Kidney (tissue), 14 donors: ENCODE data around the gene LBHD2. TPM values are rescaled to one million over a fixed set of nuclear protein-coding genes. Genes with fewer than 3 reads are reported as not detected.
A peak's percentile ranks its signal among the peaks of the same experiment; 100 is the strongest.

Experiments used
- DNase-seq, 5 donors: peaks; one replicate each; pipeline ENCODE4 v3.0.0-alpha.2; 2013 to 2020
- FAIRE-seq: peaks from 2 replicates; lab custom pipeline; 2012; peaks lifted over from hg19 to GRCh38; lab: Jason Lieb, UNC
- H3K27ac ChIP-seq, 2 donors: one replicate each; pipeline ENCODE4 v1.7.0; 2013; ENCODE audit warnings: low read depth in 2 of 2, low read length in 2 of 2, inconsistent platforms in 1 of 2
- H3K27me3 ChIP-seq: one replicate; pipeline ENCODE4 v1.7.1; 2013; ENCODE audit warnings: low read length, inconsistent platforms; ENCODE audit not compliant: control insufficient read depth, insufficient read depth
- H3K36me3 ChIP-seq, 3 donors: one replicate each; pipeline versions ENCODE4 v1.7.0 to v1.7.1; 2013; ENCODE audit warnings: low read length in 3 of 3, control low read depth in 1 of 3, inconsistent platforms in 1 of 3; ENCODE audit not compliant: insufficient read depth in 3 of 3, control insufficient read depth in 2 of 3
- H3K4me1 ChIP-seq, 3 donors: one replicate each; pipeline versions ENCODE4 v1.7.0 to v1.7.1; 2013; ENCODE audit warnings: low read length in 3 of 3, inconsistent platforms in 1 of 3, low read depth in 1 of 3; ENCODE audit not compliant: control insufficient read depth in 2 of 3, insufficient read depth in 2 of 3
- H3K4me3 ChIP-seq, 3 donors: one replicate each; pipeline versions ENCODE4 v1.7.0 to v1.8.1; 2013; ENCODE audit warnings: low read length in 3 of 3, control low read depth in 1 of 3, inconsistent platforms in 1 of 3
- H3K9ac ChIP-seq, 3 donors: one replicate each; pipeline versions ENCODE4 v1.7.0 to v1.7.1; 2013; ENCODE audit warnings: low read length in 3 of 3, control low read depth in 1 of 3, inconsistent platforms in 1 of 3
- H3K9me3 ChIP-seq, 3 donors: one replicate each; pipeline versions ENCODE4 v1.7.0 to v1.7.1; 2013; ENCODE audit warnings: low read length in 3 of 3, control low read depth in 1 of 3, inconsistent platforms in 1 of 3; ENCODE audit not compliant: control insufficient read depth in 2 of 3, insufficient read depth in 1 of 3
- CTCF ChIP-seq: IDR thresholded peaks from 3 replicates; pipeline ENCODE4 v1.5.1; 2012; ENCODE audit warnings: mild to moderate bottlenecking, moderate library complexity, borderline replicate concordance; ENCODE audit not compliant: insufficient read depth; ENCODE audit errors: extremely low read depth
- intact Hi-C: fragments of 100-400 bp; cut with DNase I; formaldehyde crosslinking; loops from one replicate; pipeline ENCODE4 v1.11.1; 2022
- polyA plus RNA-seq: library from polyadenylated mRNA; stranded (reverse); fragments of 350-450 nt; fragmentation: Illumina TruSeq; extraction: RNeasy Lipid Tissue Mini Kit (QIAGEN cat#74804); gene quantifications from one replicate; pipeline ENCODE4 v1.2.3, GENCODE V29; 2014; ENCODE audit warnings: low read depth, low replicate concordance; ENCODE audit not compliant: insufficient read depth
- total RNA-seq: library from RNA; stranded (reverse); fragmentation: NEBNext Ultra II Directional; extraction: Animal tissue kit (Norgen Biotek cat#: 25700); gene quantifications from one replicate; pipeline ENCODE4 v1.2.1, GENCODE V29; 2021
- donor health status: control.
- donor health status: control.
- donor health status: control.
- donor health status: control.
- donor health status: control.
- donor health status: DM: yes; HTN: yes; CAD: no.
- donor health status: Normal renal cell carcinoma (clear cell type).

The LBHD2 gene
- total and polyA plus RNA-seq, 2 donors from 2014 or later: 0.82 TPM; not detected in 1

- H3K36me3 ChIP-seq: no peaks in the 10 kb centered on the region
- H3K4me1 ChIP-seq: peaks cover 0 to 5% (median 0%) of the 10 kb centered on the region in 3 donors
- FAIRE-seq: no peak
- H3K9ac ChIP-seq: no peak overlapping the region
- peak in 1 of 5 donors; percentile 64 for DNase-seq
- H3K27ac ChIP-seq: no peak overlapping the region
- no peak for TF ChIP-seq CTCF
- no peaks in the 10 kb centered on the region for H3K9me3 ChIP-seq
- peaks cover 8% of the 10 kb centered on the region for H3K27me3 ChIP-seq
- intact Hi-C loops: no loop called here
- H3K4me3 ChIP-seq: no peak overlapping the region
These were observed 15.2 kb downstream of the LBHD2 start for GRCh38 chr14:103099081-103099732.

- Histone ChIP-seq H3K4me3 (no peak overlapping the region), H3K27me3 (peaks cover 8% of the 10 kb centered on the region), H3K4me1 (peaks cover 0 to 10% (median 0%) of the 10 kb centered on the region in 3 donors), H3K9me3 (no peaks in the 10 kb centered on the region), H3K36me3 (no peaks in the 10 kb centered on the region), H3K27ac (no peak overlapping the region), H3K9ac (no peak overlapping the region)
- no peak for FAIRE-seq
- peak in 1 of 5 donors; percentile 65 for DNase-seq
- no peak for TF ChIP-seq CTCF
- intact Hi-C loops: loop anchor here (10.0 kb wide), 2 partner anchors 75 to 195 kb away; no protein-coding TSS in a partner anchor
These were observed 15.8 kb downstream of the LBHD2 start for GRCh38 chr14:103099733-103100280.

GRCh38 chr14:103100281-103101121 lies 16.5 kb downstream of the LBHD2 start:
- FAIRE-seq: no peak
- peaks cover 11% of the 10 kb centered on the region for H3K27me3 ChIP-seq
- H3K4me3 ChIP-seq: no peak overlapping the region
- no peak overlapping the region for H3K27ac ChIP-seq
- no peak overlapping the region for H3K9ac ChIP-seq
- TF ChIP-seq CTCF: no peak
- peaks cover 0 to 14% (median 0%) of the 10 kb centered on the region in 3 donors for H3K4me1 ChIP-seq
- H3K9me3 ChIP-seq: no peaks in the 10 kb centered on the region
- no peaks in the 10 kb centered on the region for H3K36me3 ChIP-seq
- peak in 3 of 5 donors; percentile 57 to 70 (median 59) for DNase-seq
- intact Hi-C loops: loop anchor here (10.0 kb wide), 2 partner anchors 74 to 194 kb away; no protein-coding TSS in a partner anchor
